Kidney (tissue), 14 donors: Measurements from ENCODE around the gene USP2. TPM values are rescaled to one million over a fixed set of nuclear protein-coding genes. Genes with fewer than 3 reads are reported as not detected.

Source experiments
- DNase-seq, 5 donors: peaks; one replicate each; pipeline ENCODE4 v3.0.0-alpha.2; 2013 to 2020
- FAIRE-seq: peaks from 2 replicates; lab custom pipeline; 2012; peaks lifted over from hg19 to GRCh38; lab: Jason Lieb, UNC
- H3K27ac ChIP-seq, 2 donors: one replicate each; pipeline ENCODE4 v1.7.0; 2013; ENCODE audit warnings: low read depth in 2 of 2, low read length in 2 of 2, inconsistent platforms in 1 of 2
- H3K27me3 ChIP-seq: one replicate; pipeline ENCODE4 v1.7.1; 2013; ENCODE audit warnings: low read length, inconsistent platforms; ENCODE audit not compliant: control insufficient read depth, insufficient read depth
- H3K36me3 ChIP-seq, 3 donors: one replicate each; pipeline versions ENCODE4 v1.7.0 to v1.7.1; 2013; ENCODE audit warnings: low read length in 3 of 3, control low read depth in 1 of 3, inconsistent platforms in 1 of 3; ENCODE audit not compliant: insufficient read depth in 3 of 3, control insufficient read depth in 2 of 3
- H3K4me1 ChIP-seq, 3 donors: one replicate each; pipeline versions ENCODE4 v1.7.0 to v1.7.1; 2013; ENCODE audit warnings: low read length in 3 of 3, inconsistent platforms in 1 of 3, low read depth in 1 of 3; ENCODE audit not compliant: control insufficient read depth in 2 of 3, insufficient read depth in 2 of 3
- H3K4me3 ChIP-seq, 3 donors: one replicate each; pipeline versions ENCODE4 v1.7.0 to v1.8.1; 2013; ENCODE audit warnings: low read length in 3 of 3, control low read depth in 1 of 3, inconsistent platforms in 1 of 3
- H3K9ac ChIP-seq, 3 donors: one replicate each; pipeline versions ENCODE4 v1.7.0 to v1.7.1; 2013; ENCODE audit warnings: low read length in 3 of 3, control low read depth in 1 of 3, inconsistent platforms in 1 of 3
- H3K9me3 ChIP-seq, 3 donors: one replicate each; pipeline versions ENCODE4 v1.7.0 to v1.7.1; 2013; ENCODE audit warnings: low read length in 3 of 3, control low read depth in 1 of 3, inconsistent platforms in 1 of 3; ENCODE audit not compliant: control insufficient read depth in 2 of 3, insufficient read depth in 1 of 3
- CTCF ChIP-seq: IDR thresholded peaks from 3 replicates; pipeline ENCODE4 v1.5.1; 2012; ENCODE audit warnings: mild to moderate bottlenecking, moderate library complexity, borderline replicate concordance; ENCODE audit not compliant: insufficient read depth; ENCODE audit errors: extremely low read depth
- intact Hi-C: fragments of 100-400 bp; cut with DNase I; formaldehyde crosslinking; loops from one replicate; pipeline ENCODE4 v1.11.1; 2022
- microRNA-seq: library from miRNA; unstranded; fragments of <30 nt; microRNA quantifications from one replicate; pipeline ENCODE4 v1.2.0, GENCODE V29; 2020
- polyA plus RNA-seq: library from polyadenylated mRNA; stranded (reverse); fragments of 350-450 nt; fragmentation: Illumina TruSeq; extraction: RNeasy Lipid Tissue Mini Kit (QIAGEN cat#74804); gene quantifications from one replicate; pipeline ENCODE4 v1.2.3, GENCODE V29; 2014; ENCODE audit warnings: low read depth, low replicate concordance; ENCODE audit not compliant: insufficient read depth
- total RNA-seq: library from RNA; stranded (reverse); fragmentation: NEBNext Ultra II Directional; extraction: Animal tissue kit (Norgen Biotek cat#: 25700); gene quantifications from one replicate; pipeline ENCODE4 v1.2.1, GENCODE V29; 2021
- donor health status: control.
- donor health status: control.
- donor health status: control.
- donor health status: control.
- donor health status: control.
- donor health status: DM: yes; HTN: yes; CAD: no.
- donor health status: Normal renal cell carcinoma (clear cell type).

The USP2 gene
- total and polyA plus RNA-seq, 2 donors from 2014 or later: 30.4 to 57.6 TPM

DNA sequence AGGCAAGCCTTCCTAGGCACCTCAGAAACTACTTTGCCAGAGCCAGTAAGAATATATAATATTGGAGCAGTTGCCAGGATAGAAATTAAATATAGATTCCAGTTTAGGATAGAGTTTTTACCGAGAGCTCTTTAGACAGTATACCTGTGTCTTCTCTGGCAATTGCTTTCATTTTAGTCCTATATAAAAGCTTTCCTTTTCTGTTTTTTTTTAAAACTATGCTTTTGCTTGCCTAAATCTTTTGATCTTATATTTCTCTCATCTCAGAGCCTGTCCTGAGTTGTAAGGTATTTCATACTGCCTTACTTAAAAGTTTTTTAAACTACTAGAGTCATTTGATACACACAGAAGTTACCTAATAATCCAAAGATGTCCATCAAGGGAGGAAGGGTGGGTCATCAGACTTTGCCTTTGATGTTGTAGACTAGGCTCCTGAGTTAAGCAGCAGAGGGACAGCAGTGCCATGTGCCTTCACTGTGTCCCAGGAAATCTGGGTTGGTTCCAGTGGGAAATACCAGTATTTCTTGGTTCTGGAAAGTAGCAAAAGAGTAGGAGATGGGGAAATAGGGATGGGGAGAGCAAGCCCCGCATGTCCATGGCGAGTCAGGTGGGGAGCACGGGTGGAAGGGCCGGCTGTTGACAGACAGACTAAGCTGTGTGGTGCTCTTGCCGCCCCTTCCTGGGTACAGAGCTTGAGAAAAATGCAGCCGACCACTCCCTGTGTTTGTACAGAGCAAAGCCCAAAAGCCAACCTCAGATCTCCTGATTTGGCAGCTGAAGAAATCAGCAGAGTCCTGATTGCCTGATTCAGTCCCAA lies 75.7 kb downstream of the USP2 start:
- no peak overlapping the region for H3K27ac ChIP-seq
- H3K36me3 ChIP-seq: peaks cover 4 to 8% (median 5%) of the 10 kb centered on the region in 3 donors

More for the DNA sequence above, 75.7 kb downstream of the USP2 start:
- Histone ChIP-seq H3K9ac (no peak overlapping the region), H3K4me1 (no peaks in the 10 kb centered on the region), H3K27me3 (no peaks in the 10 kb centered on the region), H3K4me3 (no peak overlapping the region), H3K9me3 (no peaks in the 10 kb centered on the region)
- intact Hi-C loops: no loop called here
- FAIRE-seq: no peak
- no peak for DNase-seq
- no peak for TF ChIP-seq CTCF

Small RNA genes lying within 50 kb of the gene (microRNA-seq; reads per million reads assigned to microRNA genes)
- gene MIR6756: not detected

Other genes with a start within 250 kb of the USP2 start
- gene ABCG4, start 232.6 kb downstream of the USP2 start, total RNA-seq: 0.25 TPM
- 0.52 TPM for gene ABCG4, start 232.6 kb downstream of the USP2 start, polyA plus RNA-seq
- 21.2 TPM for gene NLRX1, start 213.0 kb downstream of the USP2 start, total RNA-seq
- gene NLRX1, start 213.0 kb downstream of the USP2 start, polyA plus RNA-seq: 11.9 TPM
- gene NHERF4, start 196.2 kb downstream of the USP2 start, total RNA-seq: 3.5 TPM
- 47.9 TPM for gene NHERF4, start 196.2 kb downstream of the USP2 start, polyA plus RNA-seq
- gene CBL, start 175.4 kb downstream of the USP2 start, total RNA-seq: 20.6 TPM
- gene CBL, start 175.4 kb downstream of the USP2 start, polyA plus RNA-seq: 2.0 TPM
- 137 TPM for gene MCAM, start 64.6 kb downstream of the USP2 start, total RNA-seq
- 42.1 TPM for gene MCAM, start 64.6 kb downstream of the USP2 start, polyA plus RNA-seq
- 23.5 TPM for gene RNF26, start 47.2 kb downstream of the USP2 start, total RNA-seq
- 18.2 TPM for gene RNF26, start 47.2 kb downstream of the USP2 start, polyA plus RNA-seq
- gene C1QTNF5, start 40.8 kb downstream of the USP2 start, total RNA-seq: 42.8 TPM
- gene C1QTNF5, start 40.8 kb downstream of the USP2 start, polyA plus RNA-seq: 40.4 TPM
- gene MFRP, start 35.0 kb downstream of the USP2 start, total RNA-seq: not detected
- gene MFRP, start 35.0 kb downstream of the USP2 start, polyA plus RNA-seq: not detected
- gene THY1, start 41.5 kb upstream of the USP2 start, total RNA-seq: 17.5 TPM
- gene THY1, start 41.5 kb upstream of the USP2 start, polyA plus RNA-seq: 240 TPM